ENCODE data around the gene RGP1. TPM values are rescaled to one million over a fixed set of nuclear protein-coding genes. Genes with fewer than 3 reads are reported as not detected.

Gene RGP1
- polyA plus RNA-seq, result 10 to 100 TPM in 1 of 3 donors, 1 to 10 TPM in 2; 7.3 to 16.0 (median 9.9) TPM

- WGBS, 3 donors, result 0 to 1% (median 1%) methylated on average over 53 to 69 of the region's 69 CpGs
- peak within 1 kb of the TSS; percentile 65 for H3K27ac ChIP-seq (ENCODE audit: low read depth, low read length)
Observed at GRCh38 chr9:35748858-35749514, at the start of gene RGP1, which contains the start of gene GBA2. TSS of gene RGP1 (plus strand) at chr9:35749287. CDS start at chr9:35749756, 469 bp downstream. TSS of gene GBA2 (minus strand) at chr9:35749228. CDS start at chr9:35748704, 524 bp downstream.

GRCh38 chr9:35700031-35700430, 49.1 kb upstream of the RGP1 start:
- no peak overlapping the region for H3K27ac ChIP-seq (ENCODE audit: low read depth, low read length)
- WGBS, 3 donors, result 63 to 94% (median 90%) methylated on average over 11 of the region's 11 CpGs

GRCh38 chr9:35700942-35701341, 48.1 kb upstream of the RGP1 start:
- no peak overlapping the region for H3K27ac ChIP-seq (ENCODE audit: low read depth, low read length)

- no peak overlapping the region for H3K27ac ChIP-seq (ENCODE audit: low read depth, low read length)
- 95 to 98% (median 95%) methylated on average over 7 of the region's 7 CpGs for WGBS, 3 donors
Observed at GRCh38 chr9:35702696-35703095, 46.4 kb upstream of the RGP1 start.

- H3K27ac ChIP-seq (ENCODE audit: low read depth, low read length), result no peak overlapping the region
- WGBS, 3 donors, result 94 to 96% (median 95%) methylated on average over 23 to 26 of the region's 26 CpGs
Observed at GRCh38 chr9:35703906-35704672, 45.0 kb upstream of the RGP1 start.

- H3K27ac ChIP-seq (ENCODE audit: low read depth, low read length), result no peak overlapping the region
- 74 to 88% (median 75%) methylated on average over 8 of the region's 8 CpGs for WGBS, 3 donors
Observed at GRCh38 chr9:35705372-35705771, 43.7 kb upstream of the RGP1 start.

- WGBS, 3 donors, result 91 to 96% (median 95%) methylated on average over 7 of the region's 7 CpGs
- H3K27ac ChIP-seq (ENCODE audit: low read depth, low read length), result no peak overlapping the region
Observed at GRCh38 chr9:35705836-35706430, 43.2 kb upstream of the RGP1 start.

GRCh38 chr9:35706951-35707350, 42.1 kb upstream of the RGP1 start:
- H3K27ac ChIP-seq (ENCODE audit: low read depth, low read length), result no peak overlapping the region
- WGBS, 3 donors, result 83 to 93% (median 87%) methylated on average over 10 of the region's 10 CpGs

GRCh38 chr9:35708146-35708545, 40.9 kb upstream of the RGP1 start:
- H3K27ac ChIP-seq (ENCODE audit: low read depth, low read length), result no peak overlapping the region
- 93 to 95% (median 93%) methylated on average over 4 of the region's 4 CpGs for whole genome bisulfite sequencing, 3 donors

- no peak overlapping the region for H3K27ac ChIP-seq (ENCODE audit: low read depth, low read length)
- WGBS, 3 donors, result 82 to 89% (median 84%) methylated on average over 7 of the region's 7 CpGs
Observed at GRCh38 chr9:35710818-35711500, 38.1 kb upstream of the RGP1 start.

GRCh38 chr9:35711501-35712428, 37.3 kb upstream of the RGP1 start:
- whole genome bisulfite sequencing, 3 donors, result 88 to 89% (median 88%) methylated on average over 21 of the region's 21 CpGs
- no peak overlapping the region for H3K27ac ChIP-seq (ENCODE audit: low read depth, low read length)

- no peak overlapping the region for H3K27ac ChIP-seq (ENCODE audit: low read depth, low read length)
- 84 to 90% (median 87%) methylated on average over 10 to 11 of the region's 11 CpGs for WGBS, 3 donors
Observed at GRCh38 chr9:35712762-35713400, 36.2 kb upstream of the RGP1 start.

- 74 to 96% (median 80%) methylated on average over 3 of the region's 3 CpGs for WGBS, 3 donors
- no peak overlapping the region for H3K27ac ChIP-seq (ENCODE audit: low read depth, low read length)
Observed at GRCh38 chr9:35713578-35713977, 35.5 kb upstream of the RGP1 start.

- WGBS, 3 donors, result 90 to 93% (median 92%) methylated on average over 6 of the region's 6 CpGs
- no peak overlapping the region for H3K27ac ChIP-seq (ENCODE audit: low read depth, low read length)
Observed at GRCh38 chr9:35714123-35714522, 35.0 kb upstream of the RGP1 start.

- WGBS, 3 donors, result 93 to 96% (median 94%) methylated on average over 13 of the region's 13 CpGs
- H3K27ac ChIP-seq (ENCODE audit: low read depth, low read length), result no peak overlapping the region
Observed at GRCh38 chr9:35714579-35715252, 34.4 kb upstream of the RGP1 start.

- WGBS, 3 donors, result 83 to 92% (median 88%) methylated on average over 4 of the region's 4 CpGs
- no peak overlapping the region for H3K27ac ChIP-seq (ENCODE audit: low read depth, low read length)
Observed at GRCh38 chr9:35716230-35716629, 32.9 kb upstream of the RGP1 start.
